ENCODE results near the gene TRIM31.
A peak's percentile ranks its signal among the peaks of the same experiment; 100 is the strongest.
"Not testable (repeated sequence)": the region's sequence is repeated elsewhere in the genome, so short reads cannot be mapped to it uniquely, and the experiment has no call there.

TRIM31 gene

GRCh38 chr6:30127238-30128093 lies 14.6 kb upstream of the TRIM31 start:
- no peaks in the 10 kb centered on the region for H3K36me3 Mint-ChIP-seq (ENCODE audit: low read depth)
- no peak for TF ChIP-seq CTCF (IDR thresholded peaks at IDR 0.05; ENCODE audit: unreplicated experiment in 3 of 3)
- H3K27me3 Mint-ChIP-seq (ENCODE audit: low read depth) = peaks cover 85% of the 10 kb centered on the region
- no peaks in the 10 kb centered on the region for H3K9me3 Mint-ChIP-seq
- H3K4me1 Mint-ChIP-seq = peaks cover 15% of the 10 kb centered on the region
- peak overlapping the region; percentile 61 to 74 (median 67) for H3K4me3 Mint-ChIP-seq
- H3K27ac Mint-ChIP-seq = no peak overlapping the region

DNA sequence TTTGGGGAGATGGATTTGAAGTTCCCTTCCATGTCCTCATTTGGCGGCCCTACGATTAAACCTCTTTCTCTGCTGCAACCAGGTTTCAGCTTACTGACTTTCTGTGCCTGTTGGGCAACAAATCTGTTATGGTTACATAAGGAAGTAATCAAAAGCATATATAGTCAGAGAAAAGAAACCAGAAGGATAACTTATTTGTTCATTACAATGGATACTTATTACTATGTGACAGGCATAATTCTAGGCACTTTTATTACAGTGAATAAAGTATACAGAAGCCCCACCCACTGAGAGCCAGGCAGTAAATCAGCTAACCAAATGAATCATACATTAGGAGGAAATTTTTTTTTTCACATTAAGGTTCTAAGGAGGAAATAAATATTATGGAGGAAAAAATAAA lies 9.6 kb upstream of the TRIM31 start:
- no peak for TF ChIP-seq CTCF (IDR thresholded peaks at IDR 0.05; ENCODE audit: unreplicated experiment in 3 of 3)
- H3K36me3 Mint-ChIP-seq (ENCODE audit: low read depth) = no peaks in the 10 kb centered on the region
- H3K4me1 Mint-ChIP-seq = peaks cover 5% of the 10 kb centered on the region
- H3K27ac Mint-ChIP-seq = no peak overlapping the region
- no peaks in the 10 kb centered on the region for H3K9me3 Mint-ChIP-seq
- H3K4me3 Mint-ChIP-seq = no peak overlapping the region
- peaks cover 59% of the 10 kb centered on the region for H3K27me3 Mint-ChIP-seq (ENCODE audit: low read depth)

DNA sequence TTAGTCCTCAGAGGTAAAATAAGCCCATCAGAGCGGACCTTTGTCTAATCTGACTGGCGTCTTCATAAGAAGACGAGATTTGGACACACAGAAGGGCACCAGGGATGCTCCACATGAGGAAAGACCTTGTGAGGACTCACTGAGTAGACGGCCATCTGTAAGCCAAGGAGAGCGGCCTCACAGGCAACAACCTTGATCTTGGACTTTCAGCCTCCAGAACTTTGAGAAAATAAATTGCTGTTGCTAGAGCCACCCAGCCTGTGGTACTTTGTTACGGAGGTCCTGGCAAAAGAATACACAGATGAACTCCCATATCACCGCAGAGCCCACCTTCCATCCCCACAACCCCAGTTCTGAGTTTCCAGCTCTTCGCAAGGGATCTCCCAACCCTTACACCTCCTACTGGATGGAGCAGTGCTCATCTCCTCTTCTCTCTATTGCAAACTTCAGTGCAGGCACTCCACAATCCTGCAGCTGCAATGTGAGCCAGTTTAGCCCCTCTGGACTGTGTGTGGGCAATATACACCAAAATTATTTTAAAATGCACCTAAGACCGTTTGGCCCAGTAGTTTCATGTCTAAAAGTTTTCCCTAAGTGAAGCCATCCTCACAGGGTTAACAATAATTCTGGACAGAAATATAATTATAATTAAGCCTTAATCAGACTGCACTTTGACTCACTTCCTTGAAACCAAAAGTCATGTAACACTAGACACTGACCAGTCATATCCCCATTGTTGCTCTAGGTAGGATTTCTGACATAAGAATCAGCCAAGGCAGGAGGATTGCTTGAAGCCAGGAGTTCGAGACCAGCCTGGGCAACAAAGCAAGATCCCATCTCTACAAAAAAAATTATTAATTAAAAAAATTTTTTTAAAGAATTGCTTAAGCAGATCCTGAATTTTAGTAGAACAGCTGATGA lies 8.8 kb upstream of the TRIM31 start:
- Mint-ChIP-seq H3K27me3 (ENCODE audit: low read depth) (peaks cover 51% of the 10 kb centered on the region), H3K27ac (no peak overlapping the region), H3K4me1 (no peaks in the 10 kb centered on the region), H3K4me3 (no peak overlapping the region), H3K9me3 (no peaks in the 10 kb centered on the region), H3K36me3 (ENCODE audit: low read depth) (no peaks in the 10 kb centered on the region)
- TF ChIP-seq CTCF (IDR thresholded peaks at IDR 0.05; ENCODE audit: unreplicated experiment in 3 of 3) = no peak

GRCh38 chr6:30118691-30119090 lies 5.8 kb upstream of the TRIM31 start:
- peaks cover 53% of the 10 kb centered on the region for H3K27me3 Mint-ChIP-seq (ENCODE audit: low read depth)
- not testable (repeated sequence) for H3K27ac Mint-ChIP-seq; H3K4me1 Mint-ChIP-seq; H3K4me3 Mint-ChIP-seq; H3K9me3 Mint-ChIP-seq; H3K36me3 Mint-ChIP-seq (ENCODE audit: low read depth)

DNA sequence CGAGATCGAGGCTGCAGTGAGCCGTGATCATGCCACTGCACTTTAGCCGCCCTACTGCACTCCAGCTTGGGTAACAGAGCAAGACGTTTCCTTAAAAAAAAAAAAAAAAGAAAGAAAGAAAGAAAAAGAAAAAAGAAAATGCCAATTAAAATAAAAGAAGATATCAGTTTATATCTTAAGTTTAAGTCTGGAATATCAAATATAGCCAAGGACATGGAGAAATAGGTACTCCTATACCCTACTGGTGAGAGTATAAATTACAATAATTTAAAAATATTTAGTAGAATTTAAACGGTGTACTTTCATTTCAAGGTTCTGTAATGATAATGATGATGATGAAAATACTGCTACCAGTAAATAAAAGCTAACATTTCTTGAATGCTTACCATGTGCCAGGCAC lies 3.8 kb upstream of the TRIM31 start:
- no peaks in the 10 kb centered on the region for H3K9me3 Mint-ChIP-seq
- peak in 1 of 3 experiments; percentile 13 for TF ChIP-seq CTCF (IDR thresholded peaks at IDR 0.05; ENCODE audit: unreplicated experiment in 3 of 3)
- H3K27ac Mint-ChIP-seq = no peak overlapping the region
- no peak overlapping the region for H3K4me3 Mint-ChIP-seq
- H3K27me3 Mint-ChIP-seq (ENCODE audit: low read depth) = peaks cover 58% of the 10 kb centered on the region
- no peaks in the 10 kb centered on the region for H3K4me1 Mint-ChIP-seq
- H3K36me3 Mint-ChIP-seq (ENCODE audit: low read depth) = no peaks in the 10 kb centered on the region

- H3K4me1 Mint-ChIP-seq = no peaks in the 10 kb centered on the region
- H3K4me3 Mint-ChIP-seq = no peak overlapping the region
- H3K27me3 Mint-ChIP-seq (ENCODE audit: low read depth) = peaks cover 68% of the 10 kb centered on the region
- H3K9me3 Mint-ChIP-seq = no peaks in the 10 kb centered on the region
- H3K36me3 Mint-ChIP-seq (ENCODE audit: low read depth) = no peaks in the 10 kb centered on the region
- no peak for TF ChIP-seq CTCF (IDR thresholded peaks at IDR 0.05; ENCODE audit: unreplicated experiment in 3 of 3)
- H3K27ac Mint-ChIP-seq = no peak overlapping the region
Measured at GRCh38 chr6:30113841-30114240, 951 bp upstream of the TRIM31 start.

Data from nephron (organoid).